Right ventricle myocardium inferior (tissue), 1 donor: ENCODE measurements around the gene PIK3R2. TPM values are rescaled to one million over a fixed set of nuclear protein-coding genes. Genes with fewer than 3 reads are reported as not detected.
"Not testable (repeated sequence)": the region's sequence is repeated elsewhere in the genome, so short reads cannot be mapped to it uniquely, and the experiment has no call there.

ENCODE experiments used
- ATAC-seq: fragments of 200-7000 bp; cut with Tn5 transposase; one replicate; pipeline ENCODE4 v1.9.1; 2020; ENCODE audit warnings: mild to moderate bottlenecking, moderate library complexity
- DNase-seq: peaks from one replicate; pipeline ENCODE4 v3.0.0; 2021; ENCODE audit errors: missing footprints
- intact Hi-C: fragments of 100-400 bp; cut with DNase I; formaldehyde crosslinking; loops from one replicate; pipeline ENCODE4 v1.11.0; 2022
- long read RNA-seq: library from polyadenylated mRNA; unstranded; transcript quantifications from one replicate; pipeline ENCODE4 v2.0.0, GENCODE V29; 2021
- total RNA-seq: library from RNA; stranded (reverse); fragmentation: NEBNext Ultra II Directional; extraction: Animal tissue kit (Norgen Biotek cat#: 25700); gene quantifications from one replicate; pipeline ENCODE4 v1.2.1, GENCODE V29; 2021
- donor health status: DM: no; HTN: yes; CAD: no; lungs with severe emphysema.

PIK3R2 gene
- 21.7 TPM for total RNA-seq
- long read RNA-seq, full-length matches to known transcripts: 22 of 32 reads
- long read RNA-seq, partial matches to known transcripts: 6 of 32 reads
- long read RNA-seq, other reads (novel, unspliced or antisense): 4 of 32 reads

DNA sequence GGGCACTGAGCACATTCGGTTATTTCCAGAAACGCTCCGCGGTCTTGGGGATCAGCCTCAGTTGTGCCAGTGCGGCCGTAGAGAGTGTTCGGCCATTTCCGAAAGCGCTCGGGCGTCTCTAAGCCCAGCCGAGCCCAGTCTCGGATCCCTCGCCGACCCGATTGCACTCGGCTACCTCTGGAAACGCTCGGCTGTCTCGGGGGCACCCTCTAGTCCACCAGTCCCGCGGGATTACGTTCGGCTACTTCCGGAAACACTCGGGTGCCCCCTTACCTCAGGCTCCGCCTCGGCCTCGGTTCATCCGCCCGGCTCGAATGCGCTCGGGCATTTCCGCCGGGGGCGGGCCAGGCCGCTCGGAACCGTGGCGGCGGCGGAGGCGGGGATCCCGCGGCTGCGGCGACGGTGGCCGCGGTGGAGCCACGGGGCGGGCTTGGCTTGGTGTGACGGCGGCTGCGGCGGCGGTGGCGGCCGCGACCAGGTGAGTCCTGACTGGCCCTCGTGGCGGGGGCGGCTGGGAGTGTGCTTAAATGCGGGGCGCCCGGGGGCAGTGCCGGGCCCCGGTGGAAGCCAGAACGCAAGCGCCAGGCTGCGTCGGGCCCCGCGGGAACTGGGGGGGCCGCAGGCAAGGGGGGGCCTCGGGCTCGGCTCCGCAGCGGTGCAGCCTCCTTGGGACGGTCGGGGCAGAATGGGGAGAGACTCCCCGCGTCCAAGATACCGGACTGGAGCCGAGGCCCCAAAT lies at the start of gene PIK3R2:
PIK3R2 (plus strand) TSS at position 347 of the 739 bp plus-strand sequence. CDS start 2,717 bp downstream, outside the sequence.
- DNase-seq (peak; percentile 99), ATAC-seq (peak; percentile 93)
- intact Hi-C loops: loop anchor here (2.0 to 5.0 kb wide), 2 partner anchors 34 to 49 kb away; partner anchors contain the start of gene RAB3A

DNA sequence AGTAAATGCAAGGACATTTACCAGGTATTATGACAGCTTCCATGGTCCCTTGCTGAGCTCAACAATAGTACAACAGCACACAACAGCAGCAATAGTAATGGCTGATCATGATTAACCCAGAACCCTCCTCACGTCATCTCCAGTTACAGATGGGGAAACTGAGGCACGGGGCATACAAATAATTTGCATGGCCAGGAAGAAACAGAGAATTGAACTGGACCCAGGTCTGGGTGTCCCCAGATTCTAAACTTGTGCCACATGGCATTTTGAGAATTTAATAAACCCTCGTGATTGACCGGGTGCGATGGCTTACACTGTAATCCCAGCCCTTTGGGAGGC lies 48.2 kb upstream of the PIK3R2 start:
- DNase-seq (no peak), ATAC-seq (no peak)
- intact Hi-C loops: no loop called here

DNA sequence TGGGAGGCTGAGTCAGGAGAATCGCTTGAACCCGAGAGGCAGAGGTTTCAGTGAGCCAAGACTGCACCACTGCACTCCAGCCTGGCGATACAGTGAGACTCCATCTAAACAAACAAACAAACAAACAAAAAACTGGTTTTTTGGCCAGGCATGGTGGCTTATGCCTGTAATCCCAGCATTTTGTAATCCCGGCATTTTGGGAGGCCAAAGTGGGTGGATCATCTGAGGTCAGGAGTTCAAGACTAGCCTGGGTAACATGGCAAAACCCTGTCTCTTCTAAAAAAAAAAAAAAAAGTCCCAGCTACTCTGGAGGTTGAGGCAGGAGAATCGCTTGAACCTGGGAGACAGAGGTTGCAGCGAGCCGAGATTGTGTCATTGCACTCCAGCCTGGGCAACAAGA lies 47.7 kb upstream of the PIK3R2 start:
- DNase-seq, ATAC-seq, intact Hi-C loops: not testable (repeated sequence)

GRCh38 chr19:18107235-18107634 lies 45.7 kb upstream of the PIK3R2 start:
- intact Hi-C loops: no loop called here
- ATAC-seq (no peak), DNase-seq (no peak)

DNA sequence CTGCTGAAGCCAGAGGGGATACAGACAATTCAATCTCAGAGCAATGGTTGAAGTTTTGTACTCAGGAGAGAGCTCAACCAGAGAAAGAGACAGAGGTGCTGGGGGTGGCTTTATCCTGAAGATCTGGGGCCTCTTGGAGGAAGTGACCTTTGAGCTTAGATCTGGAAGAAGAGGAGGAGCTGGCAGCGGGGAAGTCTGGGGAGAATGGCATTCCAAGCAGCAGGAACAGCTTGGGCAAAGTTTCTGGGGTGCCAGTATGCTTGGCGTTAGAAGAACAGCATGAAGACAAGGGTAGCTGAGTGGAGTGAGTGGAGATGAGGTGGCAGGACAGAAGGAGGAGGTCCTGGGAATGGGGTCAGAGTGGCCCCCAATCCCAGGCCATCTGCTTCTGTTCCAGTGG lies 44.1 kb upstream of the PIK3R2 start:
- intact Hi-C loops: no loop called here
- ATAC-seq (no peak), DNase-seq (no peak)

GRCh38 chr19:18109341-18109732 lies 43.6 kb upstream of the PIK3R2 start:
- intact Hi-C loops: no loop called here
- ATAC-seq (no peak), DNase-seq (peak; percentile 64)

DNA sequence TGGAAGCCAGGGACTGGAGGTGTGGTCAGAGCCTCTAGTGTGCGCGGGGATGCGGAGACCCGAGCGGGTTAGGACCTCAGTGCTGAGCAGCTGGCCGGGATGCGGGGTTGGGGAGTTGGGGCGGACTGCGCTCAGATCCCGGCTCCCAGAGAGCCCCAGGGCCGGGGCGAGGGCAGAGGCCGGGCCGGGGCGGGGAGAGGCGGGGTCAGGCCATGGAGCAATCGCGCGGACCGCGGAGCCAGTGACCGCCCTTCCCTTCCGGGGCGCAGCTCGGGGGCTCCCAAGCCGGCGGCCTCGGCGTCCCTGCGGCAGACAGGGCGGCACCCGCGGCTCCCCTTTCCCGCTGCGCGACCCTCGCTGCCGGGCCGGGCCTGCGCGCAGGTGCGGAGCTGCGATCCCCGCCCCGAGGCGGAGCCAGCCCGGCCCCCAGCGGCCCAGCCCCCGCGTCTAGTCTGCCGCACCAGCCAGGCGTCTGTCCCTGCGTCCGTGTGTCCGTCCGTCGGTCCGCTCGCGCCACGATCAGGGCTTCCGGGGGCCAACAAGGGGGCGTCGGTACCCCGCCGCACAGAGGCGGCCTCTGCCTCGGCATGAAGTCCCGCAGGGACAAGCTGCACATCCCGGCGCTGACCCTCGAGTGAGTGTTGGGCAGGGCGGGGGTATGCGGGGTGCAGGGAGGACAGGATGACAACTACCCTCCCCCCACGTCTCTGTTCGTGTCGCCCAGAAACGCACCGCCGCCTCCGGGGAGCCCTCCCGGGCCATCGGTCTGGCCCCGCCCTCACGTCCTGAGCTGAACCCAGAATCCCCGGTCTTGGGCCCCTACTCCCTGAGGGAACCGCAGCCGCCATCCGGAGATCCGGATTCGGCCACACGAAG lies 43.0 kb upstream of the PIK3R2 start:
- ATAC-seq (peak; percentile 81), DNase-seq (peak; percentile 92)
- intact Hi-C loops: no loop called here

DNA sequence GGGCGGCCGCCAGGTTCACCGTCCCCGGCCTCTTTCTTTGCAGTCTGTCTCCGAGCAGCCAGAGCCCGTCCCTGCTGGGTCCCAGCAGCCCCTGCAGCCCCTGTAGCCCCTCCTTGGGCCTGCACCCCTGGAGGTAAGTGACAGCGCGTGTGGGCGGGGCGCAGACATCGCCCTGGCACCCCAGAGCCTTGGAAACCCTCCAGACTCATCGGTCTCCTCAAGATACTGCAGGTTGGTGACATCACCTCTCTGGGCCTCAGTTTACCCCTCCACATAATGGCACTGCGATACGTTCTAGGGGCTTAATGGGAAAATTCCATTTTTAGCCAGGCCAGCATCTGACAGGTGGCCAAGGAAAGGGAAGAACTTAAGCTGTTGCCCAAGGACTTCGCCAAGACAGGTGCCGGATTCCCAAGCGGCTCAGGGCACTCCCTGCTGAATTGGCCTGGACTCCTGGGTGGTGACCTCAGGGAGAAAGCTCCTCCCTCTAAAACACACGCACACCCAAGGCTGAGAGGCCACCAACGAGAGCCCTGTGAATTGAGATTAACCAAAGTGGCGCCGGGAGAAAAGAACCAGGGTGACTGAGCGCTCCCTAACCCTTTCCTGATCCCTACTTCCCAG lies 42.2 kb upstream of the PIK3R2 start:
- ATAC-seq (no peak), DNase-seq (peak; percentile 40)
- intact Hi-C loops: no loop called here

DNA sequence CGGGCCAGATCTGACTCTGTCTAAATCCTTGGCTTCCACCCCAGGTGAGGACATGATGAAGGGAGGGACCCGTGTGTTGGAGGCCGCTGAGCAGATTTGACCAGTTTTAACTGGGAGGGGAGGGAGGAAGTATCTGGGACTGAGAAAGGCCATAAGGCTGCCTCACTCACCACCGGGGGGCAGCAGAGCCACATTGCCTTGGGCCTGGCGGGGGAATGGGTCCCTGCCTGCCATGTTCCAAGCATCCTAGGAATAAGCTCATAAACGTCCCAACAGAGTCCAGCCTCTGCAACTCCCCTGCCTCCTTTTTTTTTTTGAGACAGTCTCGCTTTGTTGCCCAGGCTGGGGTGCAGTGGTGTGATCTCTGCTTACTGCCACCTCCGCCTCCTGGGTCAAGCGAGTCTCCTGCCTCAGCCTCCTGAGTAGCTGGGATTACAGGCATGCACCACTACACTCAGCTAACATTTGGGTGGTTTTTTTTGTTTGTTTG lies 39.9 kb upstream of the PIK3R2 start:
- DNase-seq: peak; percentile 91
- peak; percentile 70 for ATAC-seq
- intact Hi-C loops: loop anchor here (1.0 to 2.0 kb wide), 2 partner anchors 56 to 139 kb away; no protein-coding TSS in a partner anchor

DNA sequence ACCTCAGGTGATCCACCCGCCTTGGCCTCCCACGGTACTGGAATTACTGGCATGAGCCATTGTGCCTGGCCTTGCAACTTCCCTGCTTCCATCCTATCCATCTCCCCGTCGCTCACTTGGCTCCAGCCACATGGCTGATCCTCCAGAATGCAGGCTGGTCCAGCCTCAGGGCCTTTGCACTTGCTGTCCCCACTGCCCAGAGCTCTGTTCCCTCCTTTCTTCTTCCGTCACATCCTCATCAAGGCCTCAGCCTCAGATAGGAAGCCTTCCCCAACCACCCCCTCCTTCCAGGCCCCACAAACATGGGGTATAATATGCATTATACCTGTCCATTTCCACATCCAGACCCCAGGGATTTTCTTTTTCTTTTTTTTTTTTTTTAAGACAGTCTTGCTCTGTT lies 39.1 kb upstream of the PIK3R2 start:
- ATAC-seq: no peak
- peak; percentile 47 for DNase-seq
- intact Hi-C loops: loop anchor here (1.0 to 2.0 kb wide), 2 partner anchors 55 to 138 kb away; no protein-coding TSS in a partner anchor

DNA sequence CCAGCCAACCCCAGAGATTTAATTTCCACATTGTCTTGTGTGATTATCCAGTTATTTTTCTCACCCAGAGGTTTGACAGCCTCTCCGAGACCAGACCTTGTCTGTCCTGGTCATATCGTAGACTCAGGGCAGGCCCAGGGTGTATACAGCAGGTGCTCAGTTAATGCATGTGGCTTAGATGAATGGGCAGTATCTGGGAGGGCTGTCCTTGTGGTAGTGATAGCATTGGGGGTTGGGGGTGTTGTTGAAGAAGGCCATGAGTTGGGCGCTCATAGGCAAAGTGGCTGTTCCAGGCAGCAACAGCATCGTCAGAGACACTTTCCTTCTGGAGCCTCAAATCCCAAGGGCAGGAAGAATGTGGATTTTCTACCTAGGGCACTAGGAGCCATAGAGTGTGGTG lies 38.5 kb upstream of the PIK3R2 start:
- ATAC-seq (no peak), DNase-seq (peak; percentile 4)
- intact Hi-C loops: no loop called here

- no peak for ATAC-seq
- intact Hi-C loops: no loop called here
- no peak for DNase-seq
Measured at GRCh38 chr19:18117364-18117691, 35.6 kb upstream of the PIK3R2 start.

DNA sequence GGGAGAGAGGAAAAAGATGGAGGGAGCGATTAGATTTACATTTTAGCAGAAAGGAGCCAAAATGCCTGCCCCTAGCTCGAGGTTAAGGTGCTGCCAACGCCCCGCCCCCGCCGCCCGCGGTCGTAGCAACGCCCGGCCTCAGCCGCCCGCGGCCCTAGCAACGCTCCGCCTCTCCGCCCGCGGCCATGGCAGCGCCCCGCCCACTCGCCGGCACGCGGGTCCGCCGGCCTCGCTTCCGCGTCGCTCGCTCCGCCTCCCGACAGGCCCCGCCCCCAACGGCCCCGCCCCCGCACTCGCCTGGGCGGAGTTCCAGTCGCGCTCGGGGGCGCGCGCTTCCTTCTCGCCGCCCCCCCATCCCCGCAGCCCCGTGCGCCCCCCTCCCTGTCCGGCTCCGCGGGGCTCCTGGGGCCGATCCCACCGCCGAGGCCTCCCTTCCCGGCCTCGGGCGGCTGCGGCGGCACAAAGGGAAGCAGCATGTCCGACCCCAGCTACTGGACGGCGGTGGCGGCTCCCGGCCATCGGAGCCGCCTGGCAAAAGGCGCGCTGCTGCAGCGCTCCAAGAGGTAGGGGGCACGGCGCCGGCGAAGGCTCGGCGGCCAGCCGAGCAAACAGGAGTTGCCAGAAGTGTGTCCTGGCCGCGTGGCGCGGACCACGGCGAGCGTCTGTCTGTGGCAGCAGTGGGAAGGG lies 35.1 kb upstream of the PIK3R2 start:
- intact Hi-C loops: loop anchor here (2.0 kb wide), 1 partner anchor 35 kb away; the partner anchor contains the start of gene PIK3R2
- peak; percentile 95 for ATAC-seq
- peak; percentile 95 for DNase-seq

DNA sequence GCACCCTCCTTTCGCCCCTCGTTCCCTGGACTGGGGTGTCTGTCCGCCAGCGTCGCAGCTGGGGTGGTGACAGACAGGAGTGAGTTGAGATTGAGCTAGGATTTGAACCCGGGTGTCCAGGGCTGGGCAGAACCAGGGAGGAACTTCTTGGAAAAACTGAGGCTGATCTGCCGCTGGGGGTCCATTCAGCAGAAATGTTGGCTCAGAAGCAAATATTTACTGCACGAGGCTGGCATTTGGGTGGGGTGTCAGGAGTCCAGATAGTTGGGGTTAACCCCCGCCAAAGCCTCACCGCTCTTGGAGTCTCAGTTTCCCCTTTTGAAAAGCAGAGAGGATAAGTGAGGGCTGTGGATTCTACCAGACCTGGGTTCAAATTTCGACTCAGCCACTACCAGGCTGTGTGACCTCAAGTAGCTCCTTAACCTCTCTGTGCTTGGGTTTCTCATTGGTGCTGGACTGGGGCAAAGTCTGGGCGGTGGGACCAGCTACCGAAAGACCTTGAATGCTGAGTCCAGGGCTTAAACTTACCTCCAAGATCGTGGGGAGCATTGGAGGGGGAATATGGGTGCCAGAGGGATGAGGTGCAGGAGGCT lies 34.4 kb upstream of the PIK3R2 start:
- intact Hi-C loops: loop anchor here (2.0 kb wide), 1 partner anchor 34 kb away; the partner anchor contains the start of gene PIK3R2
- ATAC-seq (no peak), DNase-seq (peak; percentile 23)

DNA sequence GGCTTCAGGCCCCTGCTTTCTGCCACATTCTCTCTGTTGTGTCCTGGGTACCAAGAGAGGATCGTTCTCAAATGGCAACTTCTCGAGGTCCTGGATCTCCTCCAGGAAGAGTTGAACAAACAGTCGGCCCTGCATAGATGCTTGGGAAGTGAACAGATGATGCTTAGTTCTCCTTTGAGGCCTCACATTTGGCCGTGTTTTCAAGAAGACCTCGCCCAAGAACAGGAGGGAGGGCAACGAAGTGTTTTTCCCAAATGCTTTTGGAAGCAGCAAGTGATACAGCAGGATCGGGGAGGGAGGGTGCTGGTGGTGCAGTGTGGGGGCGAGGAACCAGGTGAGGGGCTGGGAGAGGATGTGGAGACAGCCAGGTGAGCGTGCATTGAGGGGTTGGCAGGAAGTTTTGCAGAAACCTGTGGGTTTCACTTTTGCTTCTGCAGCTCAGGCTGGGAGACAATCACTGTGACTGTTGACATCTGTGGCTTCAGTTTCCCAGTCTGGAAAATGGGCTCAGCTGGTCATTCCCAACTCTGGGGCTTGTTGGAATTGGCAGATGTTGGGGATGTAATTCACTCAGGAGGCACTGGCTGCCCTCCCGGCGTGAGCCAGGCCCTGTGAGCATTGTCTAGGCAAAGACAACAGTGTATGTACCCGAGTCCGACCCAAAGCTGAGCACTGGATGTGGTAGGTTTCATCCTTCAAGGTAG lies 33.8 kb upstream of the PIK3R2 start:
- DNase-seq: peak; percentile 41
- intact Hi-C loops: loop anchor here (2.0 kb wide), 1 partner anchor 34 kb away; the partner anchor contains the start of gene PIK3R2
- no peak for ATAC-seq

DNA sequence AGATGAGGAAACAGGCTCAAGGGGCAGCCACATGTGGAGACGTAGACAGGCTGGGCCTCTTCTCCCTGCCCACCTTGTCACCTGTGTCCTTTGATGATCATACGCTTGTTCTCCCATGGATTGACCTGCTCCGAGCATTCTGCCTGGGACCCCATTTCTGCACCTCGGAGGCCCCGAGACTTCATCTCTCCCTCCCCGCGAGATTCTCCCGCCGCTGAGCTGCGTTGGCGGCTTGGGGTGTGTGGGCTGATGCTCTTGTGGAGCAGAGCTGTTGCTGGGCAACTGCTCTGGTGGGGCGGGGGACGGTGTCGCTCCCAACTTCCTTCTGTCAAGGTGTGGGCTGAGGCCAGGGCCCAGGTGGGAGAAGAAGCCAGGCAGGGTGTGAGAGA lies 33.3 kb upstream of the PIK3R2 start:
- intact Hi-C loops: loop anchor here (2.0 kb wide), 1 partner anchor 33 kb away; the partner anchor contains the start of gene PIK3R2
- ATAC-seq: no peak
- DNase-seq: peak; percentile 50

DNA sequence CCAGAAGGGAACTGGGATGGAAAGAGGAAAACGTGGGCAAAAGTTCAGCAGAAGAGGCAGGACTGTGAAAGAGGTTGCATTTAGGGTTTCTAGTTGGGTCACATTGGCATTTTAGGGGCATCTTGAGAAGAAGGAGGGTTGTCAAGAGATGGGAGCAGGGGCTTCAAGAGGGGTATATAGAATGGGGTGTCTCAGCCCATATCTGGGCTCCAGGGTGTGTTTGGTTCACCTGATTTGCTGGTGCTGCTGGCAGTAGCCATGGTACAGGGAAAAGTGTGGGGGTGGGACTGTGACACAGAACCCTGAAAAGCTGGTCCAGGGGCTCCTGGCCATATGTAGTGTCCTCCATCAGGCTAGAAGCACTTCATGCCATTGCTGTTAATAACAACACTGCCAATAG lies 32.8 kb upstream of the PIK3R2 start:
- intact Hi-C loops: no loop called here
- ATAC-seq: no peak

More for the DNA sequence above, 32.8 kb upstream of the PIK3R2 start:
- DNase-seq: no peak
